Neural progenitor cell (in vitro differentiated cells): Measurements from ENCODE around the gene SUPT3H. TPM values are rescaled to one million over a fixed set of nuclear protein-coding genes. Genes with fewer than 3 reads are reported as not detected.

Experiments used
- DNase-seq: peaks from one replicate; pipeline ENCODE4 v3.0.0-alpha.2; 2016; ENCODE audit warnings: low spot score
- H2AFZ ChIP-seq: fragments of 200-600 bp; sonication (generic); replicated peaks from 2 replicates; pipeline ENCODE4 v1.6.1; 2016; ENCODE audit warnings: antibody characterized with exemption
- H3F3A ChIP-seq: fragments of 200-600 bp; sonication (generic); 2 replicates; pipeline ENCODE4 v1.6.1; 2016; ENCODE audit warnings: antibody characterized with exemption, low read depth
- H3K27ac ChIP-seq: fragments of 200-600 bp; sonication (generic); 2 replicates; pipeline ENCODE4 v1.5.1; 2016; ENCODE audit warnings: mild to moderate bottlenecking
- H3K27me3 ChIP-seq: fragments of 200-600 bp; sonication (generic); 2 replicates; pipeline ENCODE4 v1.6.1; 2016; ENCODE audit warnings: mild to moderate bottlenecking, moderate library complexity
- H3K36me3 ChIP-seq: fragments of 200-600 bp; sonication (generic); 2 replicates; pipeline ENCODE4 v1.5.1; 2016
- H3K4me1 ChIP-seq: fragments of 200-600 bp; sonication (generic); 2 replicates; pipeline ENCODE4 v1.6.1; 2016; ENCODE audit warnings: mixed run types
- H3K4me2 ChIP-seq: fragments of 200-600 bp; sonication (generic); 2 replicates; pipeline ENCODE4 v1.6.1; 2016
- H3K4me3 ChIP-seq: fragments of 200-600 bp; sonication (generic); 2 replicates; pipeline ENCODE4 v1.5.1; 2016
- H3K79me2 ChIP-seq: fragments of 200-600 bp; sonication (generic); 2 replicates; pipeline ENCODE4 v1.6.1; 2016; ENCODE audit warnings: low read depth
- H3K9ac ChIP-seq: fragments of 200-600 bp; sonication (generic); 2 replicates; pipeline ENCODE4 v1.6.1; 2016
- H3K9me3 ChIP-seq: fragments of 200-600 bp; sonication (generic); 2 replicates; pipeline ENCODE4 v1.5.1; 2016; ENCODE audit warnings: low read depth
- H4K20me1 ChIP-seq: fragments of 200-600 bp; sonication (generic); 2 replicates; pipeline ENCODE4 v1.6.1; 2016; ENCODE audit warnings: low read depth
- H3K27ac Mint-ChIP-seq: 3 replicates; pipeline ENCODE4 v1.8.0; 2021; ENCODE audit warnings: mixed read lengths
- H3K27me3 Mint-ChIP-seq: 2 replicates; pipeline ENCODE4 v1.8.0; 2022; ENCODE audit warnings: low read depth, mild to moderate bottlenecking, inconsistent platforms, moderate library complexity, mixed read lengths; ENCODE audit not compliant: insufficient read depth
- H3K36me3 Mint-ChIP-seq: 3 replicates; pipeline ENCODE4 v1.8.0; 2021; ENCODE audit warnings: mixed read lengths
- H3K4me1 Mint-ChIP-seq: 3 replicates; pipeline ENCODE4 v1.8.0; 2021; ENCODE audit warnings: mixed read lengths
- H3K4me3 Mint-ChIP-seq: 3 replicates; pipeline ENCODE4 v1.8.0; 2021; ENCODE audit warnings: mild to moderate bottlenecking, moderate library complexity, mixed read lengths
- H3K9me3 Mint-ChIP-seq: 3 replicates; pipeline ENCODE4 v1.8.0; 2020; ENCODE audit warnings: mixed read lengths
- EZH2 ChIP-seq: fragments of 200-600 bp; sonication (generic); IDR thresholded peaks from 2 replicates; pipeline ENCODE4 v1.6.1; 2017; ENCODE audit warnings: antibody characterized with exemption, mild to moderate bottlenecking, moderate library complexity
- EZH2phosphoT487 ChIP-seq: fragments of 200-600 bp; sonication (generic); IDR thresholded peaks from 2 replicates; pipeline ENCODE4 v1.6.1; 2017; ENCODE audit warnings: antibody characterized with exemption
- total RNA-seq: library from RNA; depleted of rRNA; stranded (reverse); fragments of >200 nt; gene quantifications from 2 replicates; pipeline ENCODE4 v1.2.3, GENCODE V29; 2015; ENCODE audit warnings: low replicate concordance
- TF ChIP-seq, protein P1 (sequence below): fragments of 200-600 bp; sonication (generic); IDR thresholded peaks from 2 replicates; pipeline ENCODE4 v1.5.1; 2017; ENCODE audit warnings: antibody characterized with exemption, mild to moderate bottlenecking

The SUPT3H gene
- total RNA-seq, 1 donor from 2014 or later: 16.3 TPM

DNA sequence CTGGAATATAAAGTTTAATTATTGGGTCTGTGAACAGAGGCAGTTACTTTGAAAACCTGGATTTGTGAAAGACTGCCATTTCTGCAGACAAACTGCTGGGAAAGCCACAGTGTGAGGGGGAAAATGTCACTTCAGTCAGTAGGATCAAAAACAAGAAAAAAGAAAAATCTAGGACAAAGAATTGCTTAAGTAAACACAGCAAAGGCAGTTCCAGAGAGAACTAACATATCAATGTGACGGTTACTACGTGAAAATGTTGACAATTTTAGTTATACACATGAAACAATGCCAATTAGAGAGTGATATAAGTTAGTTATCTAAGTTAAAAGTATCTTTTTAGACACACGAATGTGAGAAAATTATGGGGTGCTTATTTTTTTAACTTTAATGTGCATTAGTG lies 320.0 kb downstream of the SUPT3H start:
- Histone ChIP-seq H3K9ac (no peak overlapping the region), H2AFZ (peak overlapping the region; percentile 70), H3K79me2 (no peaks in the 10 kb centered on the region), H3K27ac (no peak overlapping the region), H3K4me2 (no peak overlapping the region), H3K4me1 (peaks cover 10% of the 10 kb centered on the region), H3K36me3 (no peaks in the 10 kb centered on the region), H3K27me3 (no peaks in the 10 kb centered on the region), H3K9me3 (no peaks in the 10 kb centered on the region), H3F3A (no peaks in the 10 kb centered on the region), H4K20me1 (no peaks in the 10 kb centered on the region), H3K4me3 (no peak overlapping the region)
- Mint-ChIP-seq H3K27ac (peak overlapping the region; percentile 46), H3K4me3 (no peak overlapping the region), H3K36me3 (peaks cover 4% of the 10 kb centered on the region), H3K27me3 (no peaks in the 10 kb centered on the region), H3K4me1 (peaks cover 8% of the 10 kb centered on the region), H3K9me3 (peaks cover 16% of the 10 kb centered on the region)
- DNase-seq: no peak
- TF ChIP-seq, protein P1, sequence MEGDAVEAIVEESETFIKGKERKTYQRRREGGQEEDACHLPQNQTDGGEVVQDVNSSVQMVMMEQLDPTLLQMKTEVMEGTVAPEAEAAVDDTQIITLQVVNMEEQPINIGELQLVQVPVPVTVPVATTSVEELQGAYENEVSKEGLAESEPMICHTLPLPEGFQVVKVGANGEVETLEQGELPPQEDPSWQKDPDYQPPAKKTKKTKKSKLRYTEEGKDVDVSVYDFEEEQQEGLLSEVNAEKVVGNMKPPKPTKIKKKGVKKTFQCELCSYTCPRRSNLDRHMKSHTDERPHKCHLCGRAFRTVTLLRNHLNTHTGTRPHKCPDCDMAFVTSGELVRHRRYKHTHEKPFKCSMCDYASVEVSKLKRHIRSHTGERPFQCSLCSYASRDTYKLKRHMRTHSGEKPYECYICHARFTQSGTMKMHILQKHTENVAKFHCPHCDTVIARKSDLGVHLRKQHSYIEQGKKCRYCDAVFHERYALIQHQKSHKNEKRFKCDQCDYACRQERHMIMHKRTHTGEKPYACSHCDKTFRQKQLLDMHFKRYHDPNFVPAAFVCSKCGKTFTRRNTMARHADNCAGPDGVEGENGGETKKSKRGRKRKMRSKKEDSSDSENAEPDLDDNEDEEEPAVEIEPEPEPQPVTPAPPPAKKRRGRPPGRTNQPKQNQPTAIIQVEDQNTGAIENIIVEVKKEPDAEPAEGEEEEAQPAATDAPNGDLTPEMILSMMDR: no peak
- TF ChIP-seq EZH2: no peak
- TF ChIP-seq EZH2phosphoT487: no peak

DNA sequence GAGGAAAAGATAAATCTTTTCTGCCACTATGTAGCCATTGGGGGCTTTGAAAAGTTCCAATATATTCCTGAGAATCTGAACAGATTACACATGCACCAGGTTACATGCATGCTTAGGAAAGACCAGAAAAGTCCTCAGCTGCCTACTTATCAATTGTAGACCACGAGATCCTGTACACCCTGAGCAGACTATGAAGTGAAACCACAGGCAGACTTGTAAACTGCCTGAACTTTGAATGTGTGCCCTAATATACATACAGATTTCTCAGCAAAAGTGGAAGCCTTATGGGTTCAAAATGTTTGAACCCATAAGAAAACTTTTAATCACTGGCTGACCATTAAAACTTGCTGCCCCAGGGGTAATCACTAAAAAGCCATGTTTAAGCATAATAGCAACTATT lies 323.1 kb downstream of the SUPT3H start:
- H3K27ac ChIP-seq: no peak overlapping the region
- no peak overlapping the region for H3K4me2 ChIP-seq
- Mint-ChIP-seq H3K4me3 (no peak overlapping the region), H3K9me3 (peaks cover 2% of the 10 kb centered on the region), H3K36me3 (no peaks in the 10 kb centered on the region), H3K27me3 (no peaks in the 10 kb centered on the region), H3K4me1 (peaks cover 8% of the 10 kb centered on the region), H3K27ac (no peak overlapping the region)
- no peaks in the 10 kb centered on the region for H3K27me3 ChIP-seq
- no peaks in the 10 kb centered on the region for H4K20me1 ChIP-seq
- TF ChIP-seq EZH2phosphoT487 (no peak), EZH2 (no peak)
- TF ChIP-seq, protein P1: no peak
- no peak for DNase-seq
- no peak overlapping the region for H2AFZ ChIP-seq
- peaks cover 15% of the 10 kb centered on the region for H3K4me1 ChIP-seq
- H3K79me2 ChIP-seq: no peaks in the 10 kb centered on the region
- H3K36me3 ChIP-seq: no peaks in the 10 kb centered on the region
- H3F3A ChIP-seq: no peaks in the 10 kb centered on the region
- H3K9me3 ChIP-seq: no peaks in the 10 kb centered on the region
- no peak overlapping the region for H3K4me3 ChIP-seq
- H3K9ac ChIP-seq: no peak overlapping the region

DNA sequence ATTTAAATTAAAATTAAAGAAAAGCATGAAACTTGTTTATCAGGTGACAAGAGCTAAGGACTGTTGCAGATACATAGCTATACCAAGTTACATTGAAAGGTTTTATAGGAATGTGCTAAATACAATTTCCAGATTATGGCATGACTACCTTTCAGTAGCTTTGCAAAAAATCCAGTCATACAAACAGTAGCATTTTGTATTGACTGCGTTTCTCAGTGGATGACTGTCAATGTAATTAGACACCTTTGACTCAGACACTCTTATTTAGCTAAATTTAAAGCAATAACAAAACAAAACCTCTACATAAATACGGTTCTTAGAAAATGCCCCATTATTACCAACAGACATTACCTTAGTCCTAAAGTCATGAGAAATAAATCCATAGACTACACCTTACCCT lies 325.4 kb downstream of the SUPT3H start:
- H3K27ac Mint-ChIP-seq: no peak overlapping the region
- H3K9me3 Mint-ChIP-seq: peaks cover under 1% of the 10 kb centered on the region
- Histone ChIP-seq H3K9me3 (no peaks in the 10 kb centered on the region), H3K27me3 (no peaks in the 10 kb centered on the region), H3K4me1 (peaks cover 13% of the 10 kb centered on the region), H3K4me3 (no peak overlapping the region), H4K20me1 (no peaks in the 10 kb centered on the region), H3K9ac (no peak overlapping the region), H2AFZ (no peak overlapping the region), H3K4me2 (no peak overlapping the region), H3K79me2 (no peaks in the 10 kb centered on the region), H3F3A (no peaks in the 10 kb centered on the region), H3K36me3 (no peaks in the 10 kb centered on the region), H3K27ac (no peak overlapping the region)
- DNase-seq: no peak
- H3K4me3 Mint-ChIP-seq: no peak overlapping the region
- H3K36me3 Mint-ChIP-seq: no peaks in the 10 kb centered on the region
- TF ChIP-seq, protein P1: no peak
- TF ChIP-seq EZH2 (no peak), EZH2phosphoT487 (no peak)
- no peaks in the 10 kb centered on the region for H3K27me3 Mint-ChIP-seq
- peaks cover under 1% of the 10 kb centered on the region for H3K4me1 Mint-ChIP-seq
